ENCODE results near the gene SEC24B.
"Not testable (repeated sequence)": the region's sequence is repeated elsewhere in the genome, so short reads cannot be mapped to it uniquely, and the experiment has no call there.

The SEC24B gene

GRCh38 chr4:109576462-109576861, 142.8 kb downstream of the SEC24B start:
- DNase-seq (ENCODE audit: low read depth, low spot score) = no peak

GRCh38 chr4:109578846-109579245, 145.2 kb downstream of the SEC24B start:
- DNase-seq (ENCODE audit: low read depth, low spot score) = no peak

GRCh38 chr4:109579997-109580396, 146.4 kb downstream of the SEC24B start:
- DNase-seq (ENCODE audit: low read depth, low spot score) = not testable (repeated sequence)

GRCh38 chr4:109588176-109588575, 154.6 kb downstream of the SEC24B start:
- DNase-seq (ENCODE audit: low read depth, low spot score) = no peak

GRCh38 chr4:109589119-109589518, 155.5 kb downstream of the SEC24B start:
- DNase-seq (ENCODE audit: low read depth, low spot score) = peak; percentile 79

- no peak for DNase-seq (ENCODE audit: low read depth, low spot score)
Measured at GRCh38 chr4:109589605-109590004, 156.0 kb downstream of the SEC24B start.

Data from ELF-1 (cell line).